Measurements from ENCODE around the gene ARPIN.

The ARPIN gene

DNA sequence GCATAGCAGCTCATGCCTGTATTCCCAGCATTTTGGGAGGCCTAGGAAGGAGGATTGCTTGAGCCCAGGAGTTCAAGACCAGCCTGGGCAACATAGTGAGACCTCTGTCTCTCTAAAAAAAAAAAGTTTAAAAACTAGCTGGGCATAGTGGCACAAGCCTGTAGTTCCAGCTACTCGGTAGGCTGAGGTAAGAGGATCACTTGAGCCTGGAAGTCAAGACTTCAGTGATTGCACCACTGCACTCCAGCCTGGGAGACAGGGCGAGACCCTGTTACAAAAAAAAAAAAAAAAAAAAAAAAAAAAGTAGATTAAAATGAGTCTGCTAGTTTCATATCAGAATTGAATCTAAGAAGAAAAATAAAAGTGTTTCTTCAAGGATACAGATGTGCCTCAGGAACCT lies 65.7 kb downstream of the ARPIN start:
- Histone ChIP-seq H3K4me1 (ENCODE audit: control insufficient read depth, insufficient read depth, low read length) (no peaks in the 10 kb centered on the region), H3K27me3 (ENCODE audit: control insufficient read depth, insufficient read depth, low read length) (no peaks in the 10 kb centered on the region), H3K27ac (ENCODE audit: low read depth, low read length) (no peak overlapping the region), H3K36me3 (ENCODE audit: control insufficient read depth, insufficient read depth, low read length) (no peaks in the 10 kb centered on the region), H3K4me3 (ENCODE audit: low read length) (no peak overlapping the region), H3K9ac (ENCODE audit: low read length) (no peak overlapping the region)

DNA sequence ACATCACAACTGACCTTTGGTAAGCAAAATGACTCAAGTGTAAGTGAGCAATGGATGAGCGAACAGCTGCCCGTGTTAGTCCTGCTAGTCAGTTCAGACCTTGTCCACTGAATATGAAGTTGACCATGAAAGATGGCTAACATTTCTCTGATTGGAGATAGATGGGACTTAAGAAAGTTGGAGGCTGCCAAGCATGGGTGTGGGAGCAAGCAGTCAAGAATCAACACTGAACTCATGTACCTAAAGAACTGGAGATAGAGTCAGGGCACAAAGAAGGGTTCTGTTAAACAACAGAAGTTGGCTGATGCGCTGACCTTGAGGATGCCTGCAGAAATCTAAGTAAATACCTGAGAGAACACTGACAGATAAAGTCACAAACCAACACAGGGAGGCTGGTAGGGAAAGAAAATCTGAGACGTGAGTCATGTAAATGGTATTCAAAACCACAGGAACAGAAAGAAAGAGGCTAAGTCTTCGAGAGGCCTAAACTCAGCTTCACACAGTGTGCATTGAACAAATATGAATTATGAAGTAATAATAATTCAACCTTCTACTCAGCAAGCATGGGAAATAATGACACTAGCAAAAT lies 67.4 kb downstream of the ARPIN start:
- no peak overlapping the region for H3K27ac ChIP-seq (ENCODE audit: low read depth, low read length)
- H3K4me3 ChIP-seq (ENCODE audit: low read length), result no peak overlapping the region
- no peaks in the 10 kb centered on the region for H3K4me1 ChIP-seq (ENCODE audit: control insufficient read depth, insufficient read depth, low read length)
- H3K36me3 ChIP-seq (ENCODE audit: control insufficient read depth, insufficient read depth, low read length), result peaks cover 4% of the 10 kb centered on the region
- H3K9ac ChIP-seq (ENCODE audit: low read length), result no peak overlapping the region
- no peaks in the 10 kb centered on the region for H3K27me3 ChIP-seq (ENCODE audit: control insufficient read depth, insufficient read depth, low read length)
